ENCODE measurements around the gene KCNK15.

Gene KCNK15

DNA sequence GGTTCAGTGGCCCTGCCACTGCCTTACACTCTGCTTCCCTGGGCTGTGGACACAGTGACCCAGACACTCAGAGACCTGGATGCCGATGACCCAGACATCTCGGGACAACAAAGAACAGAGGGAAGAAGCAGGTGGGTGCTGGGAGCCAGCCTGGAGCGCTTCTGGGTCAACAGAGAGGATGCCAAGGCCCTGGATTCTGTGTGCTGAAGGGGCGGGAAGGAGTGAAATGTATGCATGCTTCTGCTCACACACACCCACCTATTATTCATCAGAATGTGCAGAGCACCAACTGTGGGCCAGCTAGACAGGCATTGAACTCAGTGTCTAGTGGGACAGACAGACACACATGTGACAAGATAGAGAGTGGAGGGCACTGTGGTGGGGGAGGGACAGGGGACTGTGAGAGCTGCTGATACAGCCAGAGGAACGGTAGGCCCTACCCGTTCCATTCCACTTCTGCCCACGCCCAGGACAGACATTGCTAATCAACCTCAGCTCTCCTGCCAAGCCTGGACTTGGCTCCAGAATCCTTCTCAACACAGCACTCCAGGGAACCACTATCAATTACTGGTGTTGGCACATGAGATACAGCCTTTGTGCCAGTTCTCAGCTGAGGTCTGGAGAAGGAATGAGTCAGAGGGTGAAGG, 20.2 kb downstream of the KCNK15 start:
- Histone ChIP-seq H3K9me3 (ENCODE audit: low read length) (no peaks in the 10 kb centered on the region), H3K36me3 (ENCODE audit: insufficient read depth, low read length) (no peaks in the 10 kb centered on the region), H3K27ac (ENCODE audit: low read depth, low read length) (no peak overlapping the region), H3K9ac (ENCODE audit: low read length) (no peak overlapping the region), H3K4me3 (ENCODE audit: low read depth in 1 of 2, low read length in 2 of 2) (no peak overlapping the region), H3K4me1 (ENCODE audit: insufficient read depth, low read length) (no peaks in the 10 kb centered on the region), H3K27me3 (ENCODE audit: control insufficient read depth in 1 of 2, insufficient read depth in 2 of 2, low read length in 2 of 2) (peaks cover 0 to 14% of the 10 kb centered on the region in 2 donors)

DNA sequence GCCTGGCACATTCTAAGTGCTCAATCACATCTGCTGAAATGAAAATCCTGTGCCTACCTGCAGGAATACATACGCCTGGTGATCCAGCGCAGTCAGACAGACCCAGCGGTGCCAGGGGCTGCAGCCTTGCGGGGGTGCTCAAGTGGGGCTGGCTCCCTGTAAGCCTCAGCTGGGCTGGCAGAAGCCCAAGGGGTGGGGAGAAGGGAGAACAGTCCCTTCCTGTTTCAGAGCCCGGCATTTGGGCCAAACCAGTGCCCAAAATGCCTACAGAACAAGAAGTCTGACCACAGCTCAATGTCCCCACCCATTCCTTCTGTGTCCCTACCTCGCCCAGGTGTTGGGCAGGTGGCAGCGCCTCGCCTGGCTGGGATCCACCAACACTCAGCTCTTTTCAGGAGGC, 22.6 kb downstream of the KCNK15 start:
- Histone ChIP-seq H3K9me3 (ENCODE audit: low read length) (no peaks in the 10 kb centered on the region), H3K4me3 (ENCODE audit: low read depth in 1 of 2, low read length in 2 of 2) (no peak overlapping the region), H3K9ac (ENCODE audit: low read length) (no peak overlapping the region), H3K27ac (ENCODE audit: low read depth, low read length) (no peak overlapping the region), H3K36me3 (ENCODE audit: insufficient read depth, low read length) (no peaks in the 10 kb centered on the region), H3K27me3 (ENCODE audit: control insufficient read depth in 1 of 2, insufficient read depth in 2 of 2, low read length in 2 of 2) (peaks cover 0 to 26% of the 10 kb centered on the region in 2 donors), H3K4me1 (ENCODE audit: insufficient read depth, low read length) (no peaks in the 10 kb centered on the region)

DNA sequence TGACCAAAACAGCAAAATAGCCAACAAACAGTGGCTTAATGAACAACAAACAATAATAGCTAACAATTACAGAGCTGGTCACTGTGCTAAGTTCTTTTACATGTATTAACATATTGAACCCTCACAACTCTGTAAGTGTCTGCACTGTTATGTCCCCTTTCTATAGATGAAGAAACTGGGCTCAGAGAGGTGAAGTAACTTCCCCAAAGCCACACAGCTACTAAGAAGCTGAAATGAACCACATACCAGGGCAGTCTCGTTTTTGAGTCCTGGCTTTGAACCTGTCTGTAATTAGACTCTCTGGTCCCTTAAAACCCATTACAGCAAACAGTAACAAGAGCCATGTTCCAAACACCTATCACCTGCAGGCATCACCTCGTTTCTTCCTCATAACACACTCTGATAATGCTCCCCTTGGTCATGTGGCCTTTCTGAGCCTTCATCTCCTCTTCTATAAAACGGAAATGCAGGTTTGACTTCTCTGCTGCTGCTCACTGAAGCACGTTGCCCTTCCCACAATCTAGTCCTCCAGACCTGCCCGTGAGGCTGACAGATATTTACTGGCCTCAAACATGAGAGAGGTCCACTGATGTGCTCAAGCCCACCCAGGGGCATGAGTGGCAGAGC, 23.3 kb downstream of the KCNK15 start:
- Histone ChIP-seq H3K9ac (ENCODE audit: low read length) (no peak overlapping the region), H3K9me3 (ENCODE audit: low read length) (no peaks in the 10 kb centered on the region), H3K4me3 (ENCODE audit: low read depth in 1 of 2, low read length in 2 of 2) (no peak overlapping the region), H3K4me1 (ENCODE audit: insufficient read depth, low read length) (no peaks in the 10 kb centered on the region), H3K27ac (ENCODE audit: low read depth, low read length) (no peak overlapping the region), H3K36me3 (ENCODE audit: insufficient read depth, low read length) (no peaks in the 10 kb centered on the region), H3K27me3 (ENCODE audit: control insufficient read depth in 1 of 2, insufficient read depth in 2 of 2, low read length in 2 of 2) (peaks cover 0 to 28% of the 10 kb centered on the region in 2 donors)

DNA sequence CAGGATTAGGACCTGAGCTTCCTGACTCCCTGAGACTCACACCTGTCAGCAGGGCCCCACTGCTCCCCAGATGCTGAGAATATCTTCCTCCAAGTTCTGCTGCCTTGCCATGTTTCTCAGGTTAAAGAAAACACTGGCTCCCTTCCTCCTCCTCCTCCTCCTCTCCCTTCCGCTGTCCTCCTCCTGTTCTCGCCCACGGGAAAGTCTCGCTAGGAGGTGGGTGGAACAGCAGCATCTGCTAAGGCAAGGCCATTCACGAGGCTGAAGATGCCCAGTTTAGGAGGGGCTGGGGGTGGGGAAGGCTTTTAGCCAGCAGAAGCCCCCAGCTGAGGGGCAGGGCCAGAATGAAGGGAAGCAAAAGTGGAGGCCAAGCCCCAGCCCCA, 23.8 kb downstream of the KCNK15 start:
- Histone ChIP-seq H3K9me3 (ENCODE audit: low read length) (no peaks in the 10 kb centered on the region), H3K4me3 (ENCODE audit: low read depth in 1 of 2, low read length in 2 of 2) (no peak overlapping the region), H3K27ac (ENCODE audit: low read depth, low read length) (no peak overlapping the region), H3K4me1 (ENCODE audit: insufficient read depth, low read length) (no peaks in the 10 kb centered on the region), H3K9ac (ENCODE audit: low read length) (no peak overlapping the region), H3K27me3 (ENCODE audit: control insufficient read depth in 1 of 2, insufficient read depth in 2 of 2, low read length in 2 of 2) (peaks cover 0 to 28% of the 10 kb centered on the region in 2 donors), H3K36me3 (ENCODE audit: insufficient read depth, low read length) (no peaks in the 10 kb centered on the region)

DNA sequence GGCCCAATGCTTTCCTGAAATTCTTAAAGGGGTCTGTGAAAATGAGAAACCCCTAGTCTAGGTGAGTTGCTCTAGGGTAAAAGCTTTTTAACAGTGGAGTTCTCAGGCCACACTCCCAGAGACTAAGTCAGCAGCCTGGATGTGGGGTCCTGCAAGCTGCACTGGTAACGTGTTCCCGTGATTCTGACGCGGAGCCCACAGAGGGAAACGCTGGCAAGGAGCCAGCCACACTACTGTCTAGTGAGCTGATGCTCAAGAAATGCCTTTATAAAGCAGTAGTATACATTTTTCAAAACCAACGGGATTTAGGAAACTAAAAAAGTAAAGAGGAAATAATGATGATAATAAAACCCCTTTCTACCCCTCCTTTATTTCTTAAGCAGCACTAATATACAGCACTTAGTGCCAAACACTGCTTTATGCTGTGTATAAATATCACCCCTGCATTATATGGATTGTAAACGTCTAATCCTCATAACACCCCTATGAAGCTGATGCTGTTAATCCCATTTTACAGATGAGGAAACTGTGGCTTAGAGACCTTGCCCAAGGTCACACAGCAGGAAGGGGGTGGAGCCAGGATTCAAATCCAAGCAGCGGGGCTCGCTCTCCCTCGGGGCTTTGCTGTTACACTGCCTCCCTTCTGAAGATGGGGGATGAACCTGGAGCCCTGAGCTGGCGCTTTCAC, 25.0 kb downstream of the KCNK15 start:
- Histone ChIP-seq H3K4me1 (ENCODE audit: insufficient read depth, low read length) (no peaks in the 10 kb centered on the region), H3K9ac (ENCODE audit: low read length) (no peak overlapping the region), H3K36me3 (ENCODE audit: insufficient read depth, low read length) (no peaks in the 10 kb centered on the region), H3K27me3 (ENCODE audit: control insufficient read depth in 1 of 2, insufficient read depth in 2 of 2, low read length in 2 of 2) (peaks cover 0 to 28% of the 10 kb centered on the region in 2 donors), H3K27ac (ENCODE audit: low read depth, low read length) (no peak overlapping the region), H3K4me3 (ENCODE audit: low read depth in 1 of 2, low read length in 2 of 2) (no peak overlapping the region), H3K9me3 (ENCODE audit: low read length) (no peaks in the 10 kb centered on the region)

DNA sequence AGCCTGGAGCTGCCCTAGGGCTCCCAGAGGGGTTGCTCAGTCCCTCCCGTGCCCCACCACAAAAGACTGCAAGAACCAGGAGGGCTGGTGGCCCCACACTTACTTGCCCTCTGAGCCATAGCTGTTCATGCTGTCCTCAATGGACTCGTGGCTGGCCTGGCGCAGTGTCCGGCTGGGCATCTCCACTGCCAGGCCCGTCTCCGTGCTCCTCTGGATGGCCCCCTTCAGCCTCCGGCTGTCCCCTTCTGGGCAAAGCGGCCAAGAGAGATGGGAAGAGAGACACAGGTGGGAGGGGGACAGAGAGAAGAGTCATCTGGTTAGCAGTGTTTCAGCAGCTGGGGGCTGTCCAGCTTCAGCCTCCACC, 25.5 kb downstream of the KCNK15 start:
- Histone ChIP-seq H3K4me1 (ENCODE audit: insufficient read depth, low read length) (no peaks in the 10 kb centered on the region), H3K4me3 (ENCODE audit: low read depth in 1 of 2, low read length in 2 of 2) (no peak overlapping the region), H3K9ac (ENCODE audit: low read length) (no peak overlapping the region), H3K36me3 (ENCODE audit: insufficient read depth, low read length) (no peaks in the 10 kb centered on the region), H3K27me3 (ENCODE audit: control insufficient read depth in 1 of 2, insufficient read depth in 2 of 2, low read length in 2 of 2) (peaks cover 0 to 26% of the 10 kb centered on the region in 2 donors), H3K27ac (ENCODE audit: low read depth, low read length) (no peak overlapping the region), H3K9me3 (ENCODE audit: low read length) (no peaks in the 10 kb centered on the region)

DNA sequence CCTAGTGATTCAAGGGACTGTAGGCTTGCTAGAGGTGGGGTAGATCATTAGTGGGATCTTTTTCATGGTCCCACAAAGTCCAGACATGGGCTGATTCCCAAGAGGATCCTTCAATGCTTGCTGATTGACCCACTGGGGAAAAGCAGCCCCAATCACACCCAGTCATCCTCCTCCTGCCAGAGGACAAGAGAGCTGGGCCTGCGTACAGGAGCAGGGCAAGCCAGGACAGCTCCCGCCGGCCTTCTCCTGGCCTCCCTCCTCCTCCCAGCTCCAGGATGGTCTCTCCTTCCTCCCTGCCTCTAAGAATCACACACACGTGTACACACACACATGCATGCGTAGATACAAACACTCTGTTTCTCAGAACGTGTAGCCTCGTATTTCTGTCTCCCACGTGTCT, 27.0 kb downstream of the KCNK15 start:
- H3K27ac ChIP-seq (ENCODE audit: low read depth, low read length): no peak overlapping the region
- H3K4me1 ChIP-seq (ENCODE audit: insufficient read depth, low read length): no peaks in the 10 kb centered on the region
- H3K9ac ChIP-seq (ENCODE audit: low read length): no peak overlapping the region
- peaks cover 0 to 24% of the 10 kb centered on the region in 2 donors for H3K27me3 ChIP-seq (ENCODE audit: control insufficient read depth in 1 of 2, insufficient read depth in 2 of 2, low read length in 2 of 2)
- H3K9me3 ChIP-seq (ENCODE audit: low read length): no peaks in the 10 kb centered on the region
- H3K4me3 ChIP-seq (ENCODE audit: low read depth in 1 of 2, low read length in 2 of 2): no peak overlapping the region
- H3K36me3 ChIP-seq (ENCODE audit: insufficient read depth, low read length): no peaks in the 10 kb centered on the region

DNA sequence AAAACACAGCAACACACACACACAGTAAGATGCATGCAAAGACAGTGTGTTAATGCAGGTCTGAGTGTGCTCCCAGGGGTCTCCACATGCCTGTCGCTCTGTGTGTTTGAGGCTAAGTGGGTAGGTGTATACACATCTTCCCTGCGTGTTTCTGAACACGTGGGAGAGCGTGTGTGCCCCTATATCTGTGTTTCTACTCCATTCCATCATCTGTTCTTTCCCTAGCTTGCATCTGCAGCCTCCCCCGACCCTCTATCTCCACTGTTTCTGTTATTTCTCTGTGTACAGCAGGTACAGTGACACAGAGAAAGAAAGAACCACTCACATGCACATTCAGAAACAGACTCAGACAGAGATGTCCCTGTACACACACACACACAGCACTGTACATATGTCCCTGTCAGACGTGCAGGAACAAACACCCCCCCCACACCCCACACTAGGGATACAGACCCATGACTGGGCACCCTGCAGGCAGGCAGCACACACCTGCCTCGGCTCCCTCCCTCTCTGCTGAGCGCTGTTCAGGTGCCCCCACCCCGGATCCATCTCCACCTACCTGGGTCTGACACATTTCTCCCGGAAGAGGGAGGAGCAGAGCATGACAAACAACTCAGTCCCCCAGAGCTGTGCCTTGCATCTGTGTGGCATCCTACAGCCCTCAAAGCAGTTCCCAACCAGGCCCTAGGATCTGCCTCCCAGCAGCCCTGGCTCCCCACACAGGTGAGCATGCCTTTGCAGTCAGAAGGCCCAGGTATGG, 27.6 kb downstream of the KCNK15 start:
- peaks cover 0 to 17% of the 10 kb centered on the region in 2 donors for H3K27me3 ChIP-seq (ENCODE audit: control insufficient read depth in 1 of 2, insufficient read depth in 2 of 2, low read length in 2 of 2)
- H3K9me3 ChIP-seq (ENCODE audit: low read length): no peaks in the 10 kb centered on the region
- H3K4me1 ChIP-seq (ENCODE audit: insufficient read depth, low read length): no peaks in the 10 kb centered on the region
- no peaks in the 10 kb centered on the region for H3K36me3 ChIP-seq (ENCODE audit: insufficient read depth, low read length)
- no peak overlapping the region for H3K9ac ChIP-seq (ENCODE audit: low read length)
- H3K27ac ChIP-seq (ENCODE audit: low read depth, low read length): no peak overlapping the region
- H3K4me3 ChIP-seq (ENCODE audit: low read depth in 1 of 2, low read length in 2 of 2): no peak overlapping the region

DNA sequence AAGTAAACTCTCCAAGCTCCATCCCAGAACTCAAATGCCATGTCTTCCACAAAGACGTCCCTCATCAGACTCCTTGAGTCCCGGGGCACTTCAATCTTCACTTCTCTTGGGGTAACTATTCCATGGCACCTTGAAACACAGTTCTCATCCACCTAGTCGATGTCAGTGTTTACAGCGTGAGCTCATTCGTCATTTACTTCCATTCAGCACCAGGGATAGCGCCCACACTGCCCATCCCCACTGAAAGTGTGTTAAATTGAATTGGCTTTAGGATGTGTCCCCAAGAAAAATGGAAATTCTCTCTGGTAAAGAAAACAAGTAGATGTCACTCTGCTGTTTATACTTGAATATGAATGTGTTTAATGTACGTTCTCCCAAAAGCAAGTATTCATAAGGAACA, 31.3 kb downstream of the KCNK15 start:
- no peaks in the 10 kb centered on the region for H3K9me3 ChIP-seq (ENCODE audit: low read length)
- H3K9ac ChIP-seq (ENCODE audit: low read length): no peak overlapping the region
- no peaks in the 10 kb centered on the region for H3K4me1 ChIP-seq (ENCODE audit: insufficient read depth, low read length)
- peaks cover 0 to 10% of the 10 kb centered on the region in 2 donors for H3K27me3 ChIP-seq (ENCODE audit: control insufficient read depth in 1 of 2, insufficient read depth in 2 of 2, low read length in 2 of 2)
- no peak overlapping the region for H3K27ac ChIP-seq (ENCODE audit: low read depth, low read length)
- H3K36me3 ChIP-seq (ENCODE audit: insufficient read depth, low read length): no peaks in the 10 kb centered on the region
- H3K4me3 ChIP-seq (ENCODE audit: low read depth in 1 of 2, low read length in 2 of 2): no peak overlapping the region

DNA sequence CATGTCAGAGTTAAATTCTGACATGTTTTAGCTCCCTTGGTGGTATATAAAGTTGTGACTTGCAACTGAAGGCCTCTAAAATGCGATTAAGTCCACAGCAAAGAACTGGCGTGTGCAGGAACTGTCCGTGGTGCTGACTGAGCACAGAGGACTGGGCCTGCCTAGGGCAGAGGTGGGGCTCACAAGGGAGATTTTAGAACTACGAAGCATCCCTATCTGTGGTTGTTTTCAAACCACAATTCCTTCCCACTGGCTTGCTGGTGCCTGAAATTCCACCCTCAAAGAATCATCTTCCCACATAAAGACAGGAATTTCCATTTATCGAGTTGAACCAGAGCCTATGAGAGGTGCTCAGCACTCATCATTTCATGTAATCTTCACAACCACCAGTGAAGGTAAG, 34.6 kb downstream of the KCNK15 start:
- H3K9ac ChIP-seq (ENCODE audit: low read length): no peak overlapping the region
- no peaks in the 10 kb centered on the region for H3K4me1 ChIP-seq (ENCODE audit: insufficient read depth, low read length)
- H3K27ac ChIP-seq (ENCODE audit: low read depth, low read length): no peak overlapping the region

DNA sequence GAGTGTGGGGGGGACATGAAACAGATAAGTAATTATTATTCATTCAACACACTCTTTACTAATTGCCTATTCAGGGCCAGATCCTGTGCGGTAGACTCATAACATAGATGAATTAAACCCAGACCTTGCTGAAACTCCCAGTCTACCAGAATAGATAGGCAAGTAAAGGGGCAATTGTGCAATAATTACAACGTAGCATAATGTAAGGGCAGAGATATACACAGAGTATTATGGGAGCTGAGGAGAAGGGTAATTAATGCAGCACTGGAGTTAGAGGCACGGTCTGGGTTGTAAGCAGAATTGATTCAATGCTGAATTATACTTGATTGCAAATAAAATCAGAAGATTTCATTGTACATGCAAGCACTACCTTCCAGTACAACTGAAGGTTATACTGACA, 35.5 kb downstream of the KCNK15 start:
- Histone ChIP-seq H3K27me3 (ENCODE audit: control insufficient read depth in 1 of 2, insufficient read depth in 2 of 2, low read length in 2 of 2) (no peaks in the 10 kb centered on the region), H3K9me3 (ENCODE audit: low read length) (no peaks in the 10 kb centered on the region), H3K4me3 (ENCODE audit: low read depth in 1 of 2, low read length in 2 of 2) (no peak overlapping the region), H3K4me1 (ENCODE audit: insufficient read depth, low read length) (no peaks in the 10 kb centered on the region), H3K9ac (ENCODE audit: low read length) (no peak overlapping the region), H3K36me3 (ENCODE audit: insufficient read depth, low read length) (no peaks in the 10 kb centered on the region), H3K27ac (ENCODE audit: low read depth, low read length) (no peak overlapping the region)

More for the DNA sequence above, 34.6 kb downstream of the KCNK15 start:
- Histone ChIP-seq H3K36me3 (ENCODE audit: insufficient read depth, low read length) (no peaks in the 10 kb centered on the region), H3K9me3 (ENCODE audit: low read length) (no peaks in the 10 kb centered on the region), H3K27me3 (ENCODE audit: control insufficient read depth in 1 of 2, insufficient read depth in 2 of 2, low read length in 2 of 2) (no peaks in the 10 kb centered on the region), H3K4me3 (ENCODE audit: low read depth in 1 of 2, low read length in 2 of 2) (no peak overlapping the region)

Measured in muscle layer of colon (tissue), 2 donors.